Liver (tissue), 9 donors: ENCODE results near the gene TMEM123. TPM values are rescaled to one million over a fixed set of nuclear protein-coding genes. Genes with fewer than 3 reads are reported as not detected.

Experiments used
- DNase-seq: peaks from one replicate; pipeline ENCODE4 v3.0.0-alpha.2; 2017; ENCODE audit warnings: low spot score
- H3K27ac ChIP-seq, 2 donors: one replicate each; pipeline ENCODE4 v1.7.0; 2013; ENCODE audit warnings: inconsistent platforms in 2 of 2, low read length in 2 of 2, control low read depth in 1 of 2, low read depth in 1 of 2, mild to moderate bottlenecking in 1 of 2
- H3K27me3 ChIP-seq, 4 donors: one replicate each; pipeline versions ENCODE4 v1.6.1 to v1.7.0; 2013; ENCODE audit warnings: low read length in 3 of 4, inconsistent platforms in 1 of 4, mild to moderate bottlenecking in 1 of 4, moderate library complexity in 1 of 4; ENCODE audit not compliant: control insufficient read depth in 4 of 4, insufficient read depth in 4 of 4
- H3K36me3 ChIP-seq, 4 donors: one replicate each; pipeline versions ENCODE4 v1.6.1 to v1.7.0; 2013; ENCODE audit warnings: low read length in 3 of 4, mild to moderate bottlenecking in 3 of 4, low read depth in 1 of 4, moderate library complexity in 1 of 4; ENCODE audit not compliant: control insufficient read depth in 4 of 4, insufficient read depth in 3 of 4
- H3K4me1 ChIP-seq, 4 donors: one replicate each; pipeline versions ENCODE4 v1.6.1 to v1.7.0; 2013; ENCODE audit warnings: low read length in 3 of 4, mild to moderate bottlenecking in 3 of 4, moderate library complexity in 1 of 4; ENCODE audit not compliant: control insufficient read depth in 4 of 4, insufficient read depth in 4 of 4
- H3K4me3 ChIP-seq, 3 donors: one replicate each; pipeline versions ENCODE4 v1.6.1 to v1.7.0; 2013; ENCODE audit warnings: low read length in 3 of 3, control low read depth in 1 of 3, low read depth in 1 of 3, mild to moderate bottlenecking in 1 of 3
- H3K9ac ChIP-seq, 2 donors: one replicate each; pipeline ENCODE4 v1.7.0; 2013; ENCODE audit warnings: low read length in 2 of 2, mild to moderate bottlenecking in 2 of 2, moderate library complexity in 2 of 2, control low read depth in 1 of 2, low read depth in 1 of 2
- H3K9me3 ChIP-seq, 4 donors: one replicate each; pipeline versions ENCODE4 v1.6.1 to v1.7.0; 2013; ENCODE audit warnings: low read length in 3 of 4; ENCODE audit not compliant: control insufficient read depth in 4 of 4
- EGR1 ChIP-seq, 2 donors: IDR thresholded peaks; 2 replicates each; pipeline ENCODE4 v1.6.1; 2016 to 2018; ENCODE audit warnings: antibody characterized with exemption in 2 of 2, low read depth in 2 of 2
- FOXA2 ChIP-seq: IDR thresholded peaks from 2 replicates; pipeline ENCODE4 v1.6.1; 2016; ENCODE audit warnings: antibody characterized with exemption
- GABPA ChIP-seq, 2 donors: IDR thresholded peaks in 1 of 2; conservative IDR thresholded peaks in 1 of 2; 2 replicates each; pipeline ENCODE4 v1.6.1; 2016; ENCODE audit warnings: antibody characterized with exemption in 2 of 2, mild to moderate bottlenecking in 1 of 2, moderate library complexity in 1 of 2
- HNF4A ChIP-seq, 2 donors: conservative IDR thresholded peaks; 2 replicates each; pipeline ENCODE4 v1.6.1; 2016; ENCODE audit warnings: antibody characterized with exemption in 2 of 2, mild to moderate bottlenecking in 2 of 2
- HNF4G ChIP-seq: IDR thresholded peaks from 2 replicates; pipeline ENCODE4 v1.6.1; 2016; ENCODE audit warnings: antibody characterized with exemption
- JUND ChIP-seq, 2 donors: IDR thresholded peaks; 2 replicates each; pipeline ENCODE4 v1.6.1; 2016; ENCODE audit warnings: antibody characterized with exemption in 2 of 2
- RAD21 ChIP-seq, 2 donors: IDR thresholded peaks; 2 replicates each; pipeline ENCODE4 v1.6.1; 2016; ENCODE audit warnings: antibody characterized with exemption in 2 of 2, mild to moderate bottlenecking in 2 of 2
- REST ChIP-seq: IDR thresholded peaks from 2 replicates; pipeline ENCODE4 v1.6.1; 2016; ENCODE audit warnings: antibody characterized with exemption, mild to moderate bottlenecking
- SP1 ChIP-seq: IDR thresholded peaks from 2 replicates; pipeline ENCODE4 v1.6.1; 2018; ENCODE audit warnings: antibody characterized with exemption, mild to moderate bottlenecking
- TAF1 ChIP-seq: conservative IDR thresholded peaks from 2 replicates; pipeline ENCODE4 v1.6.1; 2016; ENCODE audit warnings: antibody characterized with exemption, mild to moderate bottlenecking
- YY1 ChIP-seq: IDR thresholded peaks from 2 replicates; pipeline ENCODE4 v1.6.1; 2016; ENCODE audit warnings: antibody characterized with exemption, mild to moderate bottlenecking
- ZBTB33 ChIP-seq: IDR thresholded peaks from 2 replicates; pipeline ENCODE4 v1.6.1; 2016; ENCODE audit warnings: antibody characterized with exemption
- WGBS: extraction: QIAGEN DNeasy Blood & Tissue Kit; methylation state at CpG from one replicate; pipeline ENCODE4 v1.1.7; 2013; 5-methylcytosine and 5-hydroxymethylcytosine counted together
- polyA plus RNA-seq, 2 donors: library from polyadenylated mRNA; stranded (reverse) in 1 of 2; unstranded in 1 of 2; fragments of 200-250 nt in 1 of 2; fragments of >200 nt in 1 of 2; fragmentation: Nextera tagmentation in 1 of 2; extraction: Ambion mirVana in 1 of 2; gene quantifications; one replicate each; pipeline versions ENCODE4 v1.2.1 to v1.2.3, GENCODE V29; 2013 to 2015
- total RNA-seq, 2 donors: library from RNA; depleted of rRNA; stranded (reverse); fragments of >200 nt; gene quantifications; one replicate each; pipeline ENCODE4 v1.2.3, GENCODE V29; 2014
- TF ChIP-seq, protein P1 (sequence below): IDR thresholded peaks from 2 replicates; pipeline ENCODE4 v1.6.1; 2016; ENCODE audit warnings: antibody characterized with exemption
- TF ChIP-seq, protein P2 (sequence below): fragments of 150-350 bp; IDR thresholded peaks from 2 replicates; pipeline ENCODE4 v1.5.1; 2017; ENCODE audit warnings: improper control_type of control experiment, low read depth, low read length; ENCODE audit not compliant: missing input control
- TF ChIP-seq, protein P3 (sequence below): IDR thresholded peaks from 2 replicates; pipeline ENCODE4 v1.6.1; 2016; ENCODE audit warnings: antibody characterized with exemption
- donor health status: healthy.
- donor health status: healthy.
- donor health status: healthy.
- donor health status: healthy.
- donor health status: healthy.

The TMEM123 gene
- total and polyA plus RNA-seq, 4 donors, result 101 to 140 (median 107) TPM

- Histone ChIP-seq H3K27ac (no peak overlapping the region), H3K9me3 (no peaks in the 10 kb centered on the region), H3K27me3 (no peaks in the 10 kb centered on the region), H3K36me3 (peaks cover 0 to 8% (median 2%) of the 10 kb centered on the region in 4 donors), H3K9ac (no peak overlapping the region), H3K4me3 (no peak overlapping the region), H3K4me1 (peaks cover 0 to 18% (median 8%) of the 10 kb centered on the region in 4 donors)
- WGBS, result 99% methylated on average over 2 of the region's 2 CpGs
- no peak for DNase-seq
- no peak for TF ChIP-seq JUND (IDR thresholded peaks at IDR 0.05)
Observed at GRCh38 chr11:102431404-102431803, 21.2 kb downstream of the TMEM123 start.

DNA sequence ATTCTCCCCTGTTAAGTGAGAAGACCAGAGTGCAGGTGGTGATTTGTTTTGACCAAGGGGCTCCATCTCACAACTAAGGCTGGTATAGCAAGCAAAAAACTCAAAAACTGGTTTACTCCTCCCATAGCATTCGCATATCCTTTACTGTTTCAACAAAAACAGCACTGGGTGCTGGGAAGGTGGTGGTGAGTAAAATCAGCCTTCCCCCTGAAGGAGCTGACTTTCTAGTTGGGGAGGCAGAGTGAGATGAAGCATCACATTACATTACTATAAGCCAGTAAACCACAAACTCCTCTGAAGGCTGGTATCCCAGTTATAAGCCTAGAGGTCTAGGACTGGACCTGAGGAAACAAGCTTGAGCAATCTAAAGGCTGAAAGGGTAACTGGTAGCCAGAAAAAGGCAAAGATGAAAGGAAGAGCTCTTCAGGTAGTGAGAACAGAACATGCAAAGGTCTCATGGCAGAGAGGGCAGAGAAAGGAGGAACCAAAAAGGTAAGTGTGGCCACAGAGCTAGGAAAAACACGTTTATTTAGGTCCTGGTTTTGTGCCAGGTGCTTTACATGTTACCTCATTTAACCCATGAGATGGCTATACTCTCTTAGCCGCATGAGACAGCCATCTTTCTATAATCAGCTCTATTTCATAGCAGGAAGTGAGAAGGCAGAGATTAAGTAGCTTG lies 22.3 kb downstream of the TMEM123 start:
- no peak for DNase-seq
- H3K4me1 ChIP-seq, result peaks cover 0 to 18% (median 8%) of the 10 kb centered on the region in 4 donors
- H3K4me3 ChIP-seq, result no peak overlapping the region
- peaks cover 0 to 8% (median 2%) of the 10 kb centered on the region in 4 donors for H3K36me3 ChIP-seq
- H3K9me3 ChIP-seq, result no peaks in the 10 kb centered on the region
- no peak overlapping the region for H3K9ac ChIP-seq
- H3K27me3 ChIP-seq, result no peaks in the 10 kb centered on the region
- H3K27ac ChIP-seq, result no peak overlapping the region
- 64% methylated on average over 3 of the region's 3 CpGs for WGBS
- no peak for TF ChIP-seq TAF1
- TF ChIP-seq FOXA2, result no peak
- TF ChIP-seq, protein P1, sequence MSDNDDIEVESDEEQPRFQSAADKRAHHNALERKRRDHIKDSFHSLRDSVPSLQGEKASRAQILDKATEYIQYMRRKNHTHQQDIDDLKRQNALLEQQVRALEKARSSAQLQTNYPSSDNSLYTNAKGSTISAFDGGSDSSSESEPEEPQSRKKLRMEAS, result no peak
- TF ChIP-seq, protein P2, sequence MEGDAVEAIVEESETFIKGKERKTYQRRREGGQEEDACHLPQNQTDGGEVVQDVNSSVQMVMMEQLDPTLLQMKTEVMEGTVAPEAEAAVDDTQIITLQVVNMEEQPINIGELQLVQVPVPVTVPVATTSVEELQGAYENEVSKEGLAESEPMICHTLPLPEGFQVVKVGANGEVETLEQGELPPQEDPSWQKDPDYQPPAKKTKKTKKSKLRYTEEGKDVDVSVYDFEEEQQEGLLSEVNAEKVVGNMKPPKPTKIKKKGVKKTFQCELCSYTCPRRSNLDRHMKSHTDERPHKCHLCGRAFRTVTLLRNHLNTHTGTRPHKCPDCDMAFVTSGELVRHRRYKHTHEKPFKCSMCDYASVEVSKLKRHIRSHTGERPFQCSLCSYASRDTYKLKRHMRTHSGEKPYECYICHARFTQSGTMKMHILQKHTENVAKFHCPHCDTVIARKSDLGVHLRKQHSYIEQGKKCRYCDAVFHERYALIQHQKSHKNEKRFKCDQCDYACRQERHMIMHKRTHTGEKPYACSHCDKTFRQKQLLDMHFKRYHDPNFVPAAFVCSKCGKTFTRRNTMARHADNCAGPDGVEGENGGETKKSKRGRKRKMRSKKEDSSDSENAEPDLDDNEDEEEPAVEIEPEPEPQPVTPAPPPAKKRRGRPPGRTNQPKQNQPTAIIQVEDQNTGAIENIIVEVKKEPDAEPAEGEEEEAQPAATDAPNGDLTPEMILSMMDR, result no peak
- TF ChIP-seq, protein P3, sequence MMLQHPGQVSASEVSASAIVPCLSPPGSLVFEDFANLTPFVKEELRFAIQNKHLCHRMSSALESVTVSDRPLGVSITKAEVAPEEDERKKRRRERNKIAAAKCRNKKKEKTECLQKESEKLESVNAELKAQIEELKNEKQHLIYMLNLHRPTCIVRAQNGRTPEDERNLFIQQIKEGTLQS, result no peak

DNA sequence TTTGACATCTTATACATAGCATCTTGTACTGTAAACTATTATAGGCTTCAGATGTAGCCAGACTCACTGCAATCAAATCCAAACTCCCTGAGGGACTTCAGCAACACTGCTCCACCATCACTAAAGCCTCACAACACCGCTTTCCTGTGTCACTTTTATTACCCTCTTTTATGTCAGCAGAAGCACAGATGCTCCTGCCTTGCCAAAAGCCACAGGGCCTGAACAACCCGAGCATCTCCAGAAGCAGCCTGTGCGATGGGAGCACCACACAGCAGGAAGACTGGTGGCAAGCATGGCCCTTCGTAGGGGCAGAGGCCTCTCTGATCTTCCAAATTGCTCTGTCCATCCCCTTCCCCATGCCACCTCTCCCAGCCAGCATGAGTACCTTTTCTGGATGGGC lies 22.9 kb downstream of the TMEM123 start:
- H3K9me3 ChIP-seq, result no peaks in the 10 kb centered on the region
- H3K4me1 ChIP-seq, result peaks cover 0 to 18% (median 8%) of the 10 kb centered on the region in 4 donors
- TF ChIP-seq REST, result no peak
- TF ChIP-seq, protein P2, result no peak
- TF ChIP-seq EGR1 (IDR thresholded peaks at IDR 0.05; ENCODE audit: low read depth in 2 of 2), result no peak
- no peak for TF ChIP-seq SP1
- TF ChIP-seq HNF4G, result no peak
- TF ChIP-seq GABPA (IDR thresholded peaks at IDR 0.05 in 1 of 2, conservative IDR thresholded peaks at IDR 0.05 in 1 of 2), result no peak
- no peak for TF ChIP-seq RAD21 (IDR thresholded peaks at IDR 0.05)
- no peak for TF ChIP-seq HNF4A (conservative IDR thresholded peaks at IDR 0.05)
- TF ChIP-seq ZBTB33, result no peak
- TF ChIP-seq TAF1, result no peak
- no peak for TF ChIP-seq YY1
- DNase-seq, result no peak
- WGBS, result 86% methylated on average over 4 of the region's 4 CpGs
- H3K27me3 ChIP-seq, result no peaks in the 10 kb centered on the region
- H3K27ac ChIP-seq, result no peak overlapping the region
- H3K36me3 ChIP-seq, result peaks cover 0 to 8% (median 2%) of the 10 kb centered on the region in 4 donors
- no peak overlapping the region for H3K9ac ChIP-seq
- H3K4me3 ChIP-seq, result no peak overlapping the region
